ENCODE results near the gene SERPINB5. TPM values are rescaled to one million over a fixed set of nuclear protein-coding genes. Genes with fewer than 3 reads are reported as not detected.

The SERPINB5 gene
- total and polyA plus RNA-seq, 4 donors = 0.05 TPM; not detected in 3

GRCh38 chr18:63457977-63458376, 18.8 kb upstream of the SERPINB5 start (continued):
- no peak for TF ChIP-seq CTCF (IDR thresholded peaks at IDR 0.05; ENCODE audit: low read depth, low read length, missing input control)
- no peak for TF ChIP-seq FOXA1 (IDR thresholded peaks at IDR 0.05)
- TF ChIP-seq EGR1 (IDR thresholded peaks at IDR 0.05; ENCODE audit: low read depth in 2 of 2) = no peak
- no peak for TF ChIP-seq ATF3 (IDR thresholded peaks at IDR 0.05)
- TF ChIP-seq GABPA (IDR thresholded peaks at IDR 0.05 in 1 of 2, conservative IDR thresholded peaks at IDR 0.05 in 1 of 2) = no peak
- TF ChIP-seq RXRA (IDR thresholded peaks at IDR 0.05) = no peak
- TF ChIP-seq FOXA2 (IDR thresholded peaks at IDR 0.05) = no peak

- whole genome bisulfite sequencing = 27% methylated on average over 1 of the region's 1 CpG
- Histone ChIP-seq H3K9me3 (ENCODE audit: control insufficient read depth in 4 of 4, low read length in 3 of 4) (no peaks in the 10 kb centered on the region), H3K36me3 (ENCODE audit: control insufficient read depth in 4 of 4, insufficient read depth in 3 of 4, low read depth in 1 of 4, low read length in 3 of 4) (no peaks in the 10 kb centered on the region), H3K4me3 (ENCODE audit: low read depth in 1 of 3, low read length in 3 of 3) (no peak overlapping the region), H3K9ac (ENCODE audit: low read depth in 1 of 2, low read length in 2 of 2) (no peak overlapping the region), H3K27ac (ENCODE audit: low read depth in 1 of 2, low read length in 2 of 2) (no peak overlapping the region), H3K27me3 (ENCODE audit: control insufficient read depth in 4 of 4, insufficient read depth in 4 of 4, low read length in 3 of 4) (no peaks in the 10 kb centered on the region), H3K4me1 (ENCODE audit: control insufficient read depth in 4 of 4, insufficient read depth in 4 of 4, low read length in 3 of 4) (peaks cover 0 to 3% (median 1%) of the 10 kb centered on the region in 4 donors)
- TF ChIP-seq GABPA (IDR thresholded peaks at IDR 0.05 in 1 of 2, conservative IDR thresholded peaks at IDR 0.05 in 1 of 2) = no peak
- peak in 1 of 2 donors; percentile 51 for TF ChIP-seq HNF4A (conservative IDR thresholded peaks at IDR 0.05)
- no peak for TF ChIP-seq YY1 (IDR thresholded peaks at IDR 0.05)
- peak in 1 of 2 donors; percentile 47 for TF ChIP-seq RXRA (IDR thresholded peaks at IDR 0.05)
- TF ChIP-seq SP1 (IDR thresholded peaks at IDR 0.05) = no peak
- TF ChIP-seq JUND (IDR thresholded peaks at IDR 0.05) = peak in 1 of 2 donors; percentile 17
- no peak for TF ChIP-seq RAD21 (IDR thresholded peaks at IDR 0.05)
- peak; percentile 29 for TF ChIP-seq FOXA2 (IDR thresholded peaks at IDR 0.05)
- TF ChIP-seq CTCF (IDR thresholded peaks at IDR 0.05; ENCODE audit: low read depth, low read length, missing input control) = no peak
- no peak for DNase-seq (ENCODE audit: low spot score)
These were observed 16.3 kb upstream of the SERPINB5 start for GRCh38 chr18:63460414-63460813.

- Histone ChIP-seq H3K36me3 (ENCODE audit: control insufficient read depth in 4 of 4, insufficient read depth in 3 of 4, low read depth in 1 of 4, low read length in 3 of 4) (no peaks in the 10 kb centered on the region), H3K9ac (ENCODE audit: low read depth in 1 of 2, low read length in 2 of 2) (no peak overlapping the region), H3K9me3 (ENCODE audit: control insufficient read depth in 4 of 4, low read length in 3 of 4) (no peaks in the 10 kb centered on the region), H3K27me3 (ENCODE audit: control insufficient read depth in 4 of 4, insufficient read depth in 4 of 4, low read length in 3 of 4) (no peaks in the 10 kb centered on the region), H3K4me3 (ENCODE audit: low read depth in 1 of 3, low read length in 3 of 3) (no peak overlapping the region), H3K4me1 (ENCODE audit: control insufficient read depth in 4 of 4, insufficient read depth in 4 of 4, low read length in 3 of 4) (peaks cover 0 to 3% (median 1%) of the 10 kb centered on the region in 4 donors), H3K27ac (ENCODE audit: low read depth in 1 of 2, low read length in 2 of 2) (no peak overlapping the region)
- DNase-seq (ENCODE audit: low spot score) = no peak
- 89% methylated on average over 2 of the region's 2 CpGs for WGBS
- TF ChIP-seq FOXA2 (IDR thresholded peaks at IDR 0.05) (no peak), SP1 (IDR thresholded peaks at IDR 0.05) (no peak), TAF1 (conservative IDR thresholded peaks at IDR 0.05) (no peak), ATF3 (IDR thresholded peaks at IDR 0.05) (no peak), HNF4A (conservative IDR thresholded peaks at IDR 0.05) (no peak), ZBTB33 (IDR thresholded peaks at IDR 0.05) (no peak), JUND (IDR thresholded peaks at IDR 0.05) (no peak), RXRA (IDR thresholded peaks at IDR 0.05) (no peak), CTCF (IDR thresholded peaks at IDR 0.05; ENCODE audit: low read depth, low read length, missing input control) (no peak), RAD21 (IDR thresholded peaks at IDR 0.05) (no peak), YY1 (IDR thresholded peaks at IDR 0.05) (no peak)
These were observed 12.3 kb upstream of the SERPINB5 start for GRCh38 chr18:63464434-63464833.
